ENCODE results near the gene CSTF2.

DNA sequence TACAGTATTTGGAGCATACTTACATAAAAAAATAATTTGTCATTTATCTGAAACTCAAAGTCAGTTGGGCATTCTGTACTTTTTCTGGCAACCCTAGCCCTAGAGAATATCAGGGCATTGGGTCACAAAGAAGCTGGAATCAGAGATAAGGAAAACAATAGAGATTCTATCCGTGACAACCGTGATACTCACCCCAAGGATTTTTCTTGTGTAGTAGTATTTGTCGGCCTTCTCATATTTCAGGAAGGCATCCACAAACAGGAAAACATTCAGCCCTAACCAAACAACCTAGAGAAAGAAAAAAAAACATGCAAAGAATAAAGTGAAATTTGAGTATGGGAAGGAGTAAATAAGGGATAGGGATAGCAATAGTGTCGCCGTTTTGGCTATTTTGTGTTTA is 50.3 kb downstream of the CSTF2 start:
- no peak for TF ChIP-seq CTCF (IDR thresholded peaks at IDR 0.05 in 4 of 5, conservative IDR thresholded peaks at IDR 0.05 in 1 of 5)
- no peak for TF ChIP-seq POLR2A (IDR thresholded peaks at IDR 0.05)
